HUDEP-2 (cell line): ENCODE data around the gene FBXO42.
"Not testable (repeated sequence)": the region's sequence is repeated elsewhere in the genome, so short reads cannot be mapped to it uniquely, and the experiment has no call there.

Experiments
- DNase-seq, 76 experiments: peaks; one replicate each; lab custom pipeline; 2025; ENCODE audit not compliant: unreplicated experiment in 76 of 76; lab: John Stamatoyannopoulos, UW

The FBXO42 gene

DNA sequence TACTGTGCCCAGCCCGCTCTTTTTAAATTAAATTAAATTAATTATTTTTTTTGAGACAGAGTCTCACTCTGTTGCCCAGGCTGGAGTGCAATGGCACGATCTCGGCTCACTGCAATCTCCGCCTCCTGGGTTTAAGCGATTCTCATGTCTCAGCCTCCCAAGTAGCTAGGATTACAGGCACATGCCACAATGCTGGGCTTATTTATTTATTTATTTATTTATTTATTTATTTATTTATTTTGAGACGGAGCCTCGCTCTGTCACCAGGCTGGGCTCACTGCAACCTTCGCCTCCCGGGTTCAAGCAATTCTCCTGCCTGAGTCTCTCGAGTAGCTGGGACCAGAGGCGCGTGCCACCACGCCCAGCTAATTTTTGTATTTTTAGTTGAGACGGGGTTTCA, 129.6 kb downstream of the FBXO42 start:
- not testable (repeated sequence) for DNase-seq

DNA sequence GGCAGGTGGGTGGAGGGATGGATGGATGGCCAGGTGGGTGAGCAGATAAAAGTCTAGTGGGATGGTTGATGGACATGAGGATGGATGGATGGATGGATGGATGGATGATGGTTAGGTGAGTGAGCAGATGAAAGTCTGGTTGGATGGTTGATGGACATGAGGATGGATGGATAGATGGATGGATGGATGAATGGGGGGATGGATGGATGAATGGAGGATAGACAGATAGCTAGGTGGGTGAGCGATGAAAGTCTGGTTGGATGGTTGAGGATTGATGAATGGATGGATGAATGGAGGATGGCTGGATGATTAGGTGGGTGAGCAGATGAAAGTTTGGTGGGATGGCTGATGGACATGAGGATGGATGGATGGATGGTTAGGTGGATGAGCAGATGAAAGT, 130.8 kb downstream of the FBXO42 start:
- DNase-seq = no peak

DNA sequence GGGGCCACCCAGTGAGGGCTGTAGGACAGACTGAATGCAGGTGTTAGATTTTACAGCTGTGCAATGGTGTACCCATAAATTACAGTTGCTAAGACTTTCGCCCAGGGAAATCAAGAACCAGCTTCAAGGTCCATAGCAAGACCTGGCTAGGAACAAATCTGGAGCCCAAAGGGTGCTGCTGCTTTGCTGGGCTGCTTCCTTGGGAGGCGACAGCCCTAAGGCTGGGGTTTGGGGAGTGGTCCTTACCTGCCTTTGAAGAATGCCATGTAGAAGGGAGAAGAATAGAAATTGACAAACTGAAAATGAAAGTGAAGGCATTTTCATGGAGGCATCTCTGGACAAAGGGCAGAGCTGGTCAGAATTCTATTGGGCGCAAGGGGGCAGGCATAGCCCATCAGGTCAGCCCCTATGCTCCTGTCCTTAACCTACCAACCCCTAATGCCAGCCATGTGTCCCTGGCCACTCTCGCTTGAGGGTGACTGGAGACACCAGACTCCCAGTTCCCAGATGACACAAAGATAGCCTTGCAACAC, 132.2 kb downstream of the FBXO42 start:
- no peak for DNase-seq

DNA sequence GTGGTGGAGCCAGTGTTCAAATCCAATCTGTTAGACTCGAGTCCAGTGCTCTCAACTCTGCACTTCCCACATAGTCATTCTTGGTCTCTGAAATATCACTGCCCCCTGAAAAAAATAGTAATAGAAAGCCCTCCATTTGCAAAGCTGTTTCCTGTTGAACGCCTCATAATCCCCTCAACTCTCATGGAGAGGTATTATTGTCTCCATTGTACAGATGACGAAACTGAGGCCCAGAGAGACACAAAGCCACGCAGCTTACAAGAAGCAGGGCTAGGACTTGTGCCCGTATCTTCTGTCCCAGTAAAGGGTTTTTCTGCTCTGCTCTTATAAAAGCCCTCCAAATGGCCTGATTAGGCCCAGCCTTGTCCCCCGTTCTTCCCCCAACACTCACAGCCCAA, 133.6 kb downstream of the FBXO42 start:
- DNase-seq = no peak

DNA sequence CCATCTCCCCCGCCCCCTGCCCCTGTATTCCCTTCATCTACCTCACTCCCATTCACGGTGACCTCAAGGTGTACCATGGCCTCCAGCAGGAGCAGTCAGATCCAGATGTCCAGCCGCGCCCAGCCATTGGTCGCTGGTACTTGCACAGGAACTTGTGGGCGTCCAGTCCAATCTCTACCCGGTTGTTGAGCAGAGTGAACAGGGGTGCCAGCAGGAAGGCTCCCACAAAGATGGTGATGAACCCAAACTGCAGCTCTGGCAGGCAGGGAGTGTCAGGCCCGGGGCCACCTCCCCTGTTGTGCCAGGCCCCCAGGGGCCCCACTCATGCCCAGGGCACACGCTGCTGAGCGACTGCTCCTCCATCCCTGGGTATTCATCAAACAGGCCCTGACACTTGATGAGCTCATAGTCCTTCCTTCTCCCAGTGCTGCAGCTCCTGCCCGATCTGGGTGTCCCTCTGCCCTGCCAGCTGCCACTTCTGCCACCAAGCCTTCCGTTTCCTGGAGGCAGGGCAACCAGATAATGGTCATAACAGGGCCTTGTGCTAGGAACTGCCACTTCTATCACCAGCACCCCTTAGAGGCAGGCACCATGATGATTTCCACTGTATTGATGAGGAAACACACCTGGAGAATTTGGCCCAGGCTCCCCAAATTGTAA, 134.1 kb downstream of the FBXO42 start:
- no peak for DNase-seq

DNA sequence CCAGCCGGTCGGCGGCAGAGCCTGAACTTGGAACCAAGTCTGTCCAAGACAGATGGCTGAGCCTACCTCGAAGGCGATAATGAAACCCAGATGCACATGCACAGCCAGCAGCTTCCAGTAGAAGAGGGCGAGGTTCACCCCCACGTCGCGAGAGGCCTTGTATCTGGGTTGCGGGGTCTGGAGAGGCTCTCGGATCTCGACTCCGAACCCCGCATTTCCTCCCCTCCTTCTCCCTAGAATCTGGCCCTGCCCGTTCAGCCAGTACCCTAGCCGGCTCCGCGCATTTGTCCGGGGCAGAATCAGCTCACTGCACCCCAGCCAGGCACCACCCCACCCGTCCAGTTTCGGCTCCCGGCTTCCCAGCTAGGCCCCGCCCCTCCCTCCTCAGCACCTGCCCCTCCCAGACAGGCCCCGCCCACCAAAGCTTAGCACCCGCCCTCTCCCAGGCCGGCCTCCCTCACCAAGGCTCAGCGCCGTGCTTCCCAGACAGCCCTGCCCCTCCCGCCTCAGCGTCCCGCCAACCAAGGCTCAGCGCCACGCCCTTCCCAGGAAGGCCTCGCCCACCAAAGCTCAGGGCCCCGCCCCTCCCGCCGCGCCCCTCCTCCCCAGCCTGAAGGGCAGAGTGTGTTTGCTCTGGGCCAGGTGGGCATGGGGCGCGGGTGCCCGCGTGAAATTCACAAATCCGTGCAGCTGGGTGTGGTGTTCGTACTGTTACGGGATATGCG, 135.1 kb downstream of the FBXO42 start:
- DNase-seq = peak in 75 of 76 experiments; percentile 51 to 99 (median 96)

DNA sequence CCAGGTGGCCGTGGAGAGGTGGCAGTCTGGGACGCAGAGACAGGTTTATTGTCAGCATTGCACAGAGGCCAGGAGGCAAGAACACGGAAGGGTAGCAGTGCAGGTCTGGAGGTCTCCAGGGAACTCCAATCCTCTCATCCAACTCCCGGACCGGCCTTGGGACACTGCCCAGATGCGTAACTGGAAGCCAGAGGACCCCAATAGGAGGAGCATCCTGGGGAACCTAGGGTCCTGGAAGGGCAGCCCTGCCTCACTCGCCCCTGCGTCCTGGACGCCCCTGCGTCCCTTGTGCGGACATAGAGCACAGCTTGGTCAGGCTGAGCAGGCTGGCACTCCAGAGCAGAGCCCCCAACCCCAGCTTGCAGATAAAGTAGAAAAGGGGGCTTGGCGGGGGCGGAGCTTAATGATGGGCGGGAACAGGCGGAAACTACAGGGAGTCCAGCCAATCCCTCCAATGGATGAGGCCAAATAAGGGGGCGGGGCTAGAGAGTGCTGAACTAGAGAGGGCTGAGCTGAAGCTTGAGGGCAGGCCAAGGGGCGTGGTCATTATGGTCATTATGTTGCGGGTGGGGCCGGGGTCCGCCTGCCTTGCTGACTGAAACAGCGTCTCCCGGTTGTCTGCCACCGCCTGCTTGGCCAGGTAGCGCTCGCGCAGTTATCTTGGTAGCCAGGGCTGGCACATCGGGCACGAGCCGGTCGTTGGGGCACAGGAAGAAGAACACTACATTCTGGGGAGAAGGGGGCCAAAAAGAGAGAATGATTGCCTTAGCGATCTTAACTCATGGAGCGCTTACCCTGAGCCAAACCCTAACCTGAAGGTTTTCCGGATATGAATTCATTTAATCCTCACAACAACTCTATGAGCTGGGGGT, 136.2 kb downstream of the FBXO42 start:
- peak in 71 of 76 experiments; percentile 20 to 89 (median 73) for DNase-seq

DNA sequence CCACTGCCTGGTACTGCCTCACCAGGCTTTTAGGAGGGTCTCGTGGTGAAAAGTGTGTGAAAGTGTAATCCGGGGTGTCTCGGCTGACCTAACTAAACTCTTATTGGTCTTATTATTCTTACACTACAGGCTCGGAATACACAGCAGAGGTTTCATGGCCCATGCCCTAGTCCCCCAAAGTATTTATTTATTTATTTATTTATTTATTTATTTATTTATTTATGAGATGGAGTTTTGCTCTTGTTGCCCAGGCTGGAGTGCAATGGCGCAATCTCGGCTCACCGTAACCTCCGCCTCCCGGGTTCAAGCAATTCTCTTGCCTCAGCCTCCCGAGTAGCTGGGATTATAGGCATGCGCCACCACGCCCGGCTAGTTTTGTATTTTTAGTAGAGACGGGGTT, 137.0 kb downstream of the FBXO42 start:
- not testable (repeated sequence) for DNase-seq

DNA sequence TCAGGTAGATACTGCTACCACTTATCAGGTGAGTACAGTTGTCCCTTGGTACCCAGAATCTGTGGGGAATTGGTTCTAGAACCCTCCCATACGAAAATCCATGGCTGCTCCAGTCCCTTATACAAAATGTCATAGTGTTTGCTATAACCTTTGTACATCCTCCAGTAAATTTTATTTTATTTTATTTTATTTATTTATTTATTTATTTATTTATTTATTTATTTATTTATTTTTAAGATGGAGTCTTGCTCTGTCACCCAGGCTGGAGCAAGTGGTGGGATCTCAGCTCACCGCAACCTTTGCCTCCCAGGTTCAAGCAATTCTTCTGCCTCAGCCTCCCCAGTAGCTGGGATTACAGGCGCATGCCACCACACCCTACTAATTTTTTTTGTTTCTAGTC, 138.7 kb downstream of the FBXO42 start:
- not testable (repeated sequence) for DNase-seq

DNA sequence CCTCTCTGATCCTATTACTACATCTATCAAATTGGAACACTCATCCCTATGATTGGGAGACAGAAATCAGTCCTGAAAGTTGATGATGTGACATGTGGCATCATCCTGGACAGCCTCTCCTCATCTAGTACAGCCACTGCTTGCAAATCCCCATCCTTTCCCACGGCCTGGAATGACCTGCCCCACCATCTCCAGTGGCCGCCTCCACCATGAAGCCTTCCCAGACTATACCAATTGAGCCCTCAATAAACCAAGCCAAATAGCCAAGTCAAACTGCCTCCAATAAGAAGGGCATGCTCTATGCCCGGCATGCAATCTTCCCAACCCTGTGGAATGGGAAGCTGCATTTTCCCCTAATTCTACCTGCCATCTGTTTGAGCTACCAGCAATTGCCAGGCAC, 139.3 kb downstream of the FBXO42 start:
- DNase-seq = no peak

DNA sequence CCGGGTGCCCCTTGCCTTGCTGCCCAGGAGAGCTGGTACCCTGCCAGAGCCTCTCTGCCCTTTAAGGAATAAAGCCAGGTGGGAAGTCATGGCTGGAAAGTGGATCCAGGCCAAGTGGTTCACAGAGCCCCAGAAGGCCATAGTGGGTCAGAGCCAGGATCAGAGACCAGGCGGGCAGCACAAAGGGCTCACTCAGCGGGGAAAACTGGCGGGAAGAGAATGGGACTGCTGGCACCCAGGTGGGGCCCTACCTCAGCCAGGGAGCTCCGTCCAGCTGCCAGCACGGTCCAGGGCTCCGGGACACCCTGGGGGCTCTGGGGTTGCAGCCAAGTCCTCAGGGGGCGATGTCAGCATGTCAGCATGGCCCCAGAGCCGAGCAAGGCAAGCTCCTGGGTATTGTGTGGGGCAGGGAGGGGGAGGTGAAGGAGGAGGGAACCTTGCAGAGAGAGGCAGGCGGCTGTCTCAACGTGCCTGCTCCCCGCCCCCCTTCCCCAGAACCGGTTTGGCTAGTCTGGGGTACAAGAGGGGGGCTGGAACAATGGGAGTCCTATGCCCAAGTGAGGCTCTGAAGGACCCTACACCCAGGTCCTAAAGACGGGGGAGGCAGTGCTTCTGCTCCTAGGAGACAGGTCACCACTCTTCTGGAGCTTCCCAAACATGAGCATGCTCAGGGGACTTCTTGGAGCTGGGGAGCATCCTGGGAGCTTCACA, 139.9 kb downstream of the FBXO42 start, which contains the start of gene ARHGEF19:
TSS of gene ARHGEF19 (minus strand) at position 402 of the 711 bp plus-strand sequence. CDS start 3,598 bp downstream, outside the sequence.
- no peak for DNase-seq

DNA sequence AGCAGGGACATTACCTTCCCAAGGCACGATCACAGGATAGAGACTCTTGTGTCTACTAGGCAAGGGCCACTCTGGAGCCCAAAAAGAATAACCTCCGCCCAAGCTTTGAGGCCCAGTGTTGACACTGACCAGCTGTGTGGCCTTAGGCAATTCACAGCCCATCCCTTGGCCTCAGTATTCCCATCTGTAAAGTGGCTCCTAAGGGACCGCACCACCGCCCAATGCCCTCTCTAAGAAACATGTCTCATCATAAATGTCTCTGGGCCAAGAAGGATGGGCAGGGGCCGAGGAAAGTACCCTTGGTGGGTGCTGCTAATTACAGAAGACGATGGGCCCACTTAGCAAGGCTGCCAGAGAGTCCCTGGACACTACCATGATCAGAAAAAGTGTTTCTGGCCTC, 140.5 kb downstream of the FBXO42 start:
- no peak for DNase-seq

DNA sequence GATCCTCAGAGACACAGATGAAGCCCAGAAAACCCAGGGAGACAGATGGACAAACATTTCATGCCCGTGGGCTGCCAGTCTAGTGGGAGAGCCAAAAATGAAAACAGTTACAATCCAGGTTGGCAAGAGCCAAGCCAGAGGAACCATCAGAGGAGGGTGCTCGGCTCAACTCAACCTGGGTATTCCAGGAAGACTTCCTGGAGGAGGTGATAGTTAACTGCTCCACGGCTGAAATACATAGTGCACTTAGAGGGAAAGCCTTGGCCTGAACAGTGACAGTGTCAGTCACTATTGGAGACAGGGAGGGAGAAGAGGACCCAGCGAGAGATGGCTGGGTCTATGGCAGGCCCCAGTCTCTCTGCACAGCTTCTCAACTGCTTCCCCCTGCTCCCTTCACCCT, 141.7 kb downstream of the FBXO42 start:
- DNase-seq = no peak

DNA sequence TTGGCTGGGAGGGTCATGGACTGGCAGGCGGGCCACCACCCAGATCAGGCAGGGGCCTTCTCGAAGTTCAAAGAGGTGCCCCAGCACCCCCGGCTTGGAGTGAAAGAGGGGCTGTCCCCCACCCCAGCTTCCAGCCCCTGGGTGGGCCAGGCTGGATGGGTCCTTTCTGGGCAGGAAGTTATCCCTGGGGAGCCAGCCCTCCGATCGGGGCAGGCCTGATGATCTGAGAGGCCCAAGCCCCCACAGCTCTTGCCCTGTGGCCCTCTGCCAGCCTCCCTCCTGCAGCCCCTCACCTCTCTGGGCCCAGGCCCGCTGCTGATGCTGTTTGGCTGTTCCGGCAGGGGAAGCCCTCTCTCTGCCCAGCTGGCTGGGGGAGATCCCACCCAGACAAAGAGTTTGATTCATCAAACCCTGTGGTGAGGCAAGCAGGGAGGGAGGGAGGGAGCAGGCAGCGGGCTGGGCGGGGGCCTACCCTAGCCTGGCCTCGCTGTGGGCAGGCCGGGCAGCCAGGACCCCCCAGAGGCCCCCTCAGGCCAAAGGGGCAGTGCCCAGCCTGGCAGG, 142.4 kb downstream of the FBXO42 start:
- DNase-seq = no peak

DNA sequence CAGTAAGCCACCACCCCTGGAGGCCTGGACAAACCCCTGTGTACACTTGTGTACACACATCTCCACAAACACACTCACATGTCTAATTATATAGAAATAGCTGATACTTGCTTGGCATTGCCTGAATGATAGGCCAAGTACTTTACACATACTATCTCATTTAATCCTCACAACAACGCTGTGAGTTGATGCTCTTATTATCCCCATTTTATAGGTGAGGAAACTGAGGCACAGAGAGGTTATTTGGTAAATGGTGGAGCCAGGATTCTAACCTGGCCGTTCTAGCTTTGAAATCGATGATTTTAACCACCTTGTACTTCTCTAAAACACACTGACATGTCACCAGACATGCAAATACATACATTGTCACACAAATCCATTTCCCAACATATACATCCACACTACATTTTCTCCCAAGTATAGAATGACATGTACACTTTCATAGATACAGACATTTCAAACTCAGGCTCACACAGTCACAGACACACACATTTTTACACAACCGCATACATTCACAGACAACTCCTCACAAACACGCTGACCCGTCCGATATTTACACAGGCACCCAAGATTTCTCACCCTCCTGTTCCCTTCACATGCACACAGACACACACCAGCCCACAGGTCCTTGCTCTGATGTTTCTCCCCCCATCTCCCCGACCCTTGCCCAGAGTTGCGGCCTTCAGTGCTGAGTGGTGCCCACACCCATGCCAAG, 143.0 kb downstream of the FBXO42 start:
- no peak for DNase-seq

DNA sequence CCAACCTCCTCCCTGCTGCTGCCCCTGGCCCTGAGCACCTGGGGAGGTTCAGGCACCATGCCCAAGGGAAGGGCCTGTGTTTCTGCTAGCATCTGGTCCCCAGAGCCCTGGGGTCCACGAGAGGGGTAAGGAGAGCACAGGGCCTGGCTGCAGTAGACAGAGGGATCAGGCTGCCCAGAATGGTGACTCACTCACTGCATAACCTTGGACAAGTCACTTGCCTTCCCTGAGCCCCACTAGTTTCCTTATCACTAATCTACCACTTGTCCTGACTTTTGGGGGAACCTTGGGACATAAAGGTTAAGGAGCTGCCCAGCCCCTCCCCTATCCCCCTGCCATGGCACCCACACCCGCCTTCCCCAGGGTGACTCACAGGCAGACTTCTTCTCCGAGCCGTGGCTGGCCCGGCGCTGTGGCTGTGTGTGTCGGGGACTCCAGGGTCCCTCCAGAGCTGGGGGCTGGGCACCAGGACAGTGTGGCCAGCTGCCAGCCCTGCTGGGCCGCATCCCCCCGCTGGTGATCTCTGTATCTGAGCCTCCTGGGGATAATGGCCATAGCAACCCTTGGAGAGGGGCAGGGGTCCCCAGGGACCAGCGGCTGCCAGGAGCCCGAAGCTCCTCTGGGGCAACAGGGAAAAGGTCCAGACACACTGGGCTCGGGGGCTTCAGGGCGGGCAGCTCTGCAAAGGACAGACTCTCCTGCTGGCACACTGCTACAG, 143.9 kb downstream of the FBXO42 start:
- DNase-seq = peak in 46 of 76 experiments; percentile 6 to 64 (median 34)

DNA sequence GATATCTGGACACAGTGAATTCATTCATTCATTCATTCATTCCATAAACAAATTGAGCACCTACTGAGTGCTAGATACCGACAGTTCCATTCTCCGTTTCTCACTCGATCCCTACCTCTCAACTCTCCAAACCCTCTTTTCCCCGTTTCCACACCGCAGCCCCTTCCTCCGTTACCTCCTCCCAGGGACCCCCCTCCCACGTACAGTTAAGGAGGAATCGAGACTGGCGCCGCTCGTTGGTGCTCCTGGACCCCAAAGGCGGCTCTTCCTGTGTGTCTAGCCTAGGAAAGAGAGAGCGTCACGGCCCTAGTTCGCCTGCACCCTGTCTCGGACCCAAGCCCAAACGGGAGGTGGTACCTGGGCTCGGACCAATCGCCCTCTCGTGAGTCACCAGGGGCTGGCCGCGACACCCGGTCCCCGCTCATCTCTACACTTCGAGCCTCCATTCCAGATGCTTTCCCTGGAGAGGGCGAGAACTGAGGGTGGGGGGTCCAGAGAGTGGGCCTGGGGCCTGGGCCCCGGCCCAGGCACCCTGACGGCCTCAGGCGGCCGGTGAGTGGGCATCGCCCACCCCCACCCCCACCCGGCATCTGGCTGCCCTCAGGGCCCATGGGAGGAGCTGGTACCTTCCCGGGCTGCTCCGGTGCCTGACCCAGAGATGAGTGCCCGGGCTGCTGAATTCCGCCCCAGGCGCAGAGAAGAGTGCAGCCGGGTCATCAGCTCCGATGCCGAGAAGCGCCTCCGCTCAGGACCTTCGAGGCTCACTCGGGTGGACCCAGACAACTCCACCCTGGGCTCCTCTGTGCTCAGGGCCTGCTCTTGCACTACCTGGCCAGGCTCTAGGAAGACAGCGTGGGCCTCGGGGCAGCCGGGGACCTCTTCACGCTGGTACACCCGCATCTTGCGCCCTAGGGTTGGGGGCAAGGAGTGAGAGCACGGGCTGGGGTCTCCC, 144.7 kb downstream of the FBXO42 start:
- peak in 2 of 76 experiments; percentile 34 to 37 for DNase-seq
